Thoracic aorta (tissue), 2 donors: Measurements from ENCODE around the gene BORCS8. TPM values are rescaled to one million over a fixed set of nuclear protein-coding genes. Genes with fewer than 3 reads are reported as not detected.
"Not testable (repeated sequence)": the region's sequence is repeated elsewhere in the genome, so short reads cannot be mapped to it uniquely, and the experiment has no call there.

Experiments used
- ATAC-seq: fragments of 150-250 bp; one replicate; pipeline ENCODE4 v1.8.0; 2017; ENCODE audit warnings: low read depth; ENCODE audit not compliant: insufficient number of reproducible peaks, low FRiP score
- DNase-seq: peaks from one replicate; pipeline ENCODE4 v3.0.0-alpha.2; 2020; ENCODE audit warnings: low spot score
- H3K27ac ChIP-seq, 2 donors: fragments of 200-600 bp; sonication (generic); 1 replicate in 1 of 2; 2 replicates in 1 of 2; pipeline ENCODE4 v1.5.1; 2016; ENCODE audit warnings: mild to moderate bottlenecking in 2 of 2, moderate library complexity in 2 of 2
- H3K27me3 ChIP-seq: fragments of 200-600 bp; sonication (generic); replicated peaks from 2 replicates; pipeline ENCODE4 v1.6.0; 2016; ENCODE audit warnings: mild to moderate bottlenecking; ENCODE audit not compliant: insufficient read depth
- H3K36me3 ChIP-seq: fragments of 200-600 bp; sonication (generic); one replicate; pipeline ENCODE4 v1.5.1; 2016
- H3K4me1 ChIP-seq, 2 donors: fragments of 200-600 bp; sonication (generic); 1 replicate in 1 of 2; 2 replicates in 1 of 2; pipeline versions ENCODE4 v1.5.1 to v1.6.0; 2016; ENCODE audit warnings: low read depth in 2 of 2, mild to moderate bottlenecking in 1 of 2; ENCODE audit not compliant: control insufficient read depth in 1 of 2
- H3K4me3 ChIP-seq: fragments of 200-600 bp; sonication (generic); 2 replicates; pipeline ENCODE4 v1.5.1; 2016; ENCODE audit warnings: mild to moderate bottlenecking
- H3K9me3 ChIP-seq: fragments of 200-600 bp; sonication (generic); 2 replicates; pipeline ENCODE4 v1.5.1; 2016
- total RNA-seq, 2 donors: library from RNA; depleted of rRNA; stranded (reverse); fragments of >200 nt; gene quantifications; one replicate each; pipeline versions ENCODE4 v1.1.0 to v1.2.3, GENCODE V29; 2016
- TF ChIP-seq, protein P1 (sequence below): fragments of 200-600 bp; sonication (generic); IDR thresholded peaks from one replicate; pipeline ENCODE4 v1.5.1; 2019; ENCODE audit warnings: antibody characterized with exemption

The BORCS8 gene
- total RNA-seq, 2 donors from 2014 or later, result 15.2 to 15.4 TPM

DNA sequence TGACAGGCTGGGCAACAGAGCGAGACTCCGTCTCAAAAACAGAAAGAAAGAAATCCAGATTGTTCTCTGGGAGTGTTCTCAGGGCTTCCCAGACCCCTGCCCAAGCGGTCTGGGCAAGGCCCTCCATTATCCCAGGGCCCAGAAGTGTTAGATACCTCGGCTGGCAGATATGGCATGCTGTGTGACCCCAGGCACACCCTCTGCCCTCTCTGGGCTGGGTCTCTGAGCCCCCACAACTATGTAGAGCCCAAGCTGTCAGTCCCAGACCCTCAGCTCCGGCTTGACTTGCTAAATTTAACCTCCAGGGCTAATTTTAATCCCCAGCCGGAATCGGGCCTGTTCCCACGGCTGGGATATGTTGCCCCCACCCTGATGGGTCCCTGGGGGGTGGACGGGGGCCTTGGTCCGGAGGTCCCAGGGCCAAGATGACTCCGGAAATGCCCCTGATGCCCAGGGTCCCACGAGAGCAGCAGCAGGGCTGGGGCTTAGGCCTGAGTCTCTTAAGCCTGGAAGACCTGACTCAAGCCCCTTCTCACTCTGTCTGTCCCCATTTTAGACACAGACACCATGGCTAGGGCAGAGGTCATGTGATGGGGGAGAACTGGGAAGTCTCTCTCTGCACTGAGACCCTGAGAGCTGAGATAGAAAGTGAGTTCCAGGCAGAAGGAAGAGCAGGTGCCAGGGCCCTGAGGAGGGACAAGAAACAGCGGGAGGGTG, 39.1 kb downstream of the BORCS8 start:
- DNase-seq, result no peak

DNA sequence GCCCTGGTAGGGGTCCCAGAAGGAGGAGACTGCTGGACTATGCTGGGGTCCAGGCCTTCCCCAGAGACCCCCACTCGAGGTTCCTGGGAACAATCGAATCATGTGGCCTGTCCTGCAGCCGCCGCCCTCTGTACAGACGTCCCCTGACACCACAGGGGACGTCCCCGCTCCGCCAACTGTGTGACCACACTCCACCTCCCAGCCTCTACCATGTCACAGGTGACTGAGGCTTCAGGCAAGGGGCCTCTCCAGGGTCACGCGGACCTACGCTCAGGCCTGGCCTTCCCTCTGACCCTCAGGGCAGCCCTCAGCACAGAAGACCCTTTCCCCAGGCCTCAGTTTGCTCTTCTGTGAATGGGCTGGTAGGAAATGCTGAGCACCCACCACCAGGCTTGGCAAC, 40.5 kb downstream of the BORCS8 start:
- Histone ChIP-seq H3K27me3 (no peaks in the 10 kb centered on the region), H3K36me3 (peaks cover 5% of the 10 kb centered on the region), H3K4me1 (peaks cover 0 to under 1% of the 10 kb centered on the region in 2 donors), H3K4me3 (no peak overlapping the region), H3K9me3 (no peaks in the 10 kb centered on the region), H3K27ac (no peak overlapping the region)
- no peak for ATAC-seq
- DNase-seq, result no peak
- TF ChIP-seq, protein P1, sequence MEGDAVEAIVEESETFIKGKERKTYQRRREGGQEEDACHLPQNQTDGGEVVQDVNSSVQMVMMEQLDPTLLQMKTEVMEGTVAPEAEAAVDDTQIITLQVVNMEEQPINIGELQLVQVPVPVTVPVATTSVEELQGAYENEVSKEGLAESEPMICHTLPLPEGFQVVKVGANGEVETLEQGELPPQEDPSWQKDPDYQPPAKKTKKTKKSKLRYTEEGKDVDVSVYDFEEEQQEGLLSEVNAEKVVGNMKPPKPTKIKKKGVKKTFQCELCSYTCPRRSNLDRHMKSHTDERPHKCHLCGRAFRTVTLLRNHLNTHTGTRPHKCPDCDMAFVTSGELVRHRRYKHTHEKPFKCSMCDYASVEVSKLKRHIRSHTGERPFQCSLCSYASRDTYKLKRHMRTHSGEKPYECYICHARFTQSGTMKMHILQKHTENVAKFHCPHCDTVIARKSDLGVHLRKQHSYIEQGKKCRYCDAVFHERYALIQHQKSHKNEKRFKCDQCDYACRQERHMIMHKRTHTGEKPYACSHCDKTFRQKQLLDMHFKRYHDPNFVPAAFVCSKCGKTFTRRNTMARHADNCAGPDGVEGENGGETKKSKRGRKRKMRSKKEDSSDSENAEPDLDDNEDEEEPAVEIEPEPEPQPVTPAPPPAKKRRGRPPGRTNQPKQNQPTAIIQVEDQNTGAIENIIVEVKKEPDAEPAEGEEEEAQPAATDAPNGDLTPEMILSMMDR, result no peak

More for the DNA sequence above, 39.1 kb downstream of the BORCS8 start:
- Histone ChIP-seq H3K27ac (no peak overlapping the region), H3K27me3 (no peaks in the 10 kb centered on the region), H3K36me3 (peaks cover 4% of the 10 kb centered on the region), H3K9me3 (no peaks in the 10 kb centered on the region), H3K4me3 (no peak overlapping the region), H3K4me1 (no peaks in the 10 kb centered on the region)
- no peak for ATAC-seq
- TF ChIP-seq, protein P1, result no peak

DNA sequence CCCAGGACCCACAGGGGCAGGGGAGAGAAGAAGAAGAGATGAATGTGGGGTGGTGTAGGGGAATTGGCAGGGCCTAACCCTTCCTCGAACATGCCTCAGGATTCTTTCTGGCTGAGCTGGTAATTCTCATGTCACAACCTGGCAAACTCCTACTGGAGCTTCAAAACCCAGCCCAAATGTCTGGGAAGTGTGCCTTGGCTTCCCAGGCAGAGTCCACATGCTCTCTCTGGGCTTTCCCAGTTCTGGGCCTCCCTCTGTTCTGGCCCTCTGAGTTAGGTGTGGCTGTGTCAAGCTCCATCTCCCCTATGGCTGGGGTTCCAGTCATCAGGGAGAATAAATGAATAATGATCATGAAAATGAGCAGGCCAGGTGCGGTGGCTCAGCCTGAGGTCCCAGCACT, 42.5 kb downstream of the BORCS8 start:
- ATAC-seq, result no peak
- Histone ChIP-seq H3K4me1 (peaks cover 0 to 11% of the 10 kb centered on the region in 2 donors), H3K27ac (no peak overlapping the region)

DNA sequence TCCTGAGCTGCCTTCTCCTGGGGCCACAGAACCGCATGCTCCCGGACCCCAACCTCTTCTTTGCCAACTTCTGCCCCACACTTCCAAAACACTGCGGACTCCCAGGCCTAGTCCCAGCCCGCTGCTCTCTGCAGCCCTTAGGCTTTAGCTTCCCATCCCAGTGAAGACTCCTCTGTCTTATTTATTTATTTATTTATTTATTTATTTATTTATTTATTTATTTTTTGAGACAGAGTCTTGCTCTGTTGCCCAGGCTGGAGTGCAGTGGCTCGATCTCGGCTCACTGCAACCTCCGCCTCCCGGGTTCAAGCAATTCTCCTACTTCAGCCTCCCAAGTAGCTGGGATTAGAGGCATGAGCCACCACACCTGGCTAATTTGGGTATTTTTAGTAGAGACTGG, 43.4 kb downstream of the BORCS8 start:
- ATAC-seq, H3K9me3 ChIP-seq, H3K27ac ChIP-seq, H3K4me3 ChIP-seq, H3K36me3 ChIP-seq, DNase-seq, H3K27me3 ChIP-seq: not testable (repeated sequence)
- H3K4me1 ChIP-seq, result peaks cover 0 to 11% of the 10 kb centered on the region in 2 donors

More for the DNA sequence above, 42.5 kb downstream of the BORCS8 start:
- Histone ChIP-seq H3K36me3 (peaks cover 5% of the 10 kb centered on the region), H3K4me3 (no peak overlapping the region), H3K9me3 (no peaks in the 10 kb centered on the region), H3K27me3 (no peaks in the 10 kb centered on the region)
- TF ChIP-seq, protein P1, result no peak
- no peak for DNase-seq

GRCh38 chr19:19147344-19147743, 44.6 kb downstream of the BORCS8 start:
- H3K27me3 ChIP-seq, result no peaks in the 10 kb centered on the region
- H3K36me3 ChIP-seq, result peaks cover 5% of the 10 kb centered on the region
- TF ChIP-seq, protein P1, result no peak
- H3K27ac ChIP-seq, result no peak overlapping the region
- ATAC-seq (no peak), DNase-seq (no peak)
- no peaks in the 10 kb centered on the region for H3K9me3 ChIP-seq
- peaks cover 0 to 11% of the 10 kb centered on the region in 2 donors for H3K4me1 ChIP-seq
- H3K4me3 ChIP-seq, result no peak overlapping the region

- no peak for DNase-seq
- H3K4me3 ChIP-seq, result no peak overlapping the region
- H3K4me1 ChIP-seq, result peaks cover 0 to 11% of the 10 kb centered on the region in 2 donors
- ATAC-seq, result no peak
- H3K9me3 ChIP-seq, result no peaks in the 10 kb centered on the region
- TF ChIP-seq, protein P1, result no peak
- H3K27me3 ChIP-seq, result no peaks in the 10 kb centered on the region
- H3K27ac ChIP-seq, result no peak overlapping the region
- H3K36me3 ChIP-seq, result peaks cover 5% of the 10 kb centered on the region
These were observed 45.1 kb downstream of the BORCS8 start for GRCh38 chr19:19146865-19147264.
